DMS53 (cell line): ENCODE results near the gene FRMPD1.

ENCODE experiments used
- DNase-seq: peaks from one replicate; lab custom pipeline; 2025; lab: John Stamatoyannopoulos, UW

FRMPD1 gene

DNA sequence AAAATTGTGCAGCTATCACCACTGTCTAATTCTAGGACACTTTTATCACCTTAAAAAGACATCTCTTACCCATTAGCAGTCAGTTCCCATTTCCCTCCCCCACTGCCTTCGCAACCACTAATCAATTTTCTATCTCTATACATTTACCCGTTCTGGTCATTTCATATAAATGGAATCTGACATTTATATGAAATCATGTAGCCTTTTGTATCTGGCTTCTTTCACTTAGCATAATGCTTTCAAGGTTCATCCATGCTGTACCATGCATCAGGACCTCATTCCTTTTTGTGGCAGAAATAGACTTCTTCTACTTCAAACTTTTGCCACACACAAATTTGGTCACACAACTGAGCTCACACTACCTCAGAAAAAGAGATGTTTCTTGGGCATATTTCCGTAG, 32.2 kb downstream of the FRMPD1 start:
- no peak for DNase-seq

DNA sequence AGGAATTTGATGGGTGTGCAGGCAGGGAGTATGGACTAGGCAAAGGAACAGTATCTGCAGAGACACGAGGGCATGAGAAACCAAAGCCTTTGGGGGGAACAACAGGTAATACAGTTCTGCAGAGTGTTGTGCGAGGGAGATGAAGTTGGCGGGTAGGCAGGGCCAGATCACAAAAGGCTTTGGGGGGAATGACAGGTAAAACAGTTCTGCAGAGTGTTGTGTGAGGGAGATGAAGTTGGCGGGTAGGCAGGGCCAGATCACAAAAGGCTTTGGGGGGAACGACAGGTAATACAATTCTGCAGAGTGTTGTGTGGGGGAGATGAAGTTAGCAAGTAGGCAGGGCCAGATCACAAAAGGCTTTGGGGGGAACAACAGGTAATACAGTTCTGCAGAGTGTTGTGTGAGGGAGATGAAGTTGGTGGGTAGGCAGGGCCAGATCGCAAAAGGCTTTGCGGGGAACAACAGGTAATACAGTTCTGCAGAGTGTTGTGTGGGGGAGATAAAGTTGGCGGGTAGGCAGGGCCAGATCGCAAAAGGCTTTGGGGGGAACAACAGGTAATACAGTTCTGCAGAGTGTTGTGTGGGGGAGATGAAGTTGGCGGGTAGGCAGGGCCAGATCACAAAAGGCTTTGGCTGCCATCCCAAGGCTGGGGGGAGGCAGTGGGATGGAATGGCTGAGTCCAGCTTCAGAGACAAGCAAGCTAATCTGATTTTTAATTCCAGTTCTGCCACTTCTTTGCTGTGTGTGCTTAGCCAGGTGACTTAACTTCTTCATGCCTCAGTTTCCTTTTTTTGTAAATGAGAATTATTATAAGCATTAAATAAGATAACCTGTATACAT, 33.0 kb downstream of the FRMPD1 start:
- no peak for DNase-seq

DNA sequence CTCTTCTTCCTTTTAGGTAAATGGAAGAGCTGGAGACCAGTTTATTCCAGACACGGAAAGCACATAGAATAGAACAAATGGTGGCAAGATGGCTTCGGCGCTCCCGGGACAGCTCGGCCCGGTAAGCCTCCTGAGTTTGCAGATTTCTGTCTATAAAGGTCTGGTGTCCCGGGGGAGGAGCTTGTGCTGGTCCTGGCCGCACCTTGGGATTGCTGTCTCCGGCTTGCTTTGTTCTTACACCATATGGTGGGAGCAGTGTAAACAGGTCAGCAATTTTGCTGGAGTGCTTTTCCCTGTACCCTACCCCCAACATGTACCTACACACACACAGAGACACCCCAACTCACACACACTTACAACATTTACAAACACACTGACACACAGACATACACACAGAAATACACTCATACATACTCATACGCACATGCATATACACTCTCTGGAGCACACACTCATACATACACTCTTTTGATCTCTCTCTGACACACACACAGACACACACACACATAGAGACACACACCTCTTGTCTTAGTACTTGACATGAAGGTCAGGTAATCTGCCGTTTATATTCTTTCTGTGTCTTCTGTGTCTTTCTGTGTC, 42.0 kb downstream of the FRMPD1 start:
- no peak for DNase-seq

DNA sequence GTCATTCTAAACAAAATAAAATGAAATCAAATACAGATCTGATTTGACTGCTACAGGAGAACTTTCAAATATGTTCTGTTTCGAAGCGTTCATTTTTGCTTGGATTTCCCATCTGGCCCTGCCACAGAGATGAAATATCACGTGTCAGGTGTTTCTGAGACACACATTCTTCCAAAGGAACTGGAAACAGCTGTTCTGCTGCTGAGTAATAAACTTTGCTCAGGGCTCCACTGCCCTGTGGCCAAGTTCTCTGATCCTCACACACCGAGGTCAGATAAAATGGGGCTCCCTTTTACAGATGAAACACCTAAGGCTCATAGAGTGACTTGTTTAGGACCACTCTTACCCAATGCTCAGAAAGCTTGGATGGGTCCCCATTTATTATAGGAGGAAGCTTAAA, 42.5 kb downstream of the FRMPD1 start:
- DNase-seq = no peak

DNA sequence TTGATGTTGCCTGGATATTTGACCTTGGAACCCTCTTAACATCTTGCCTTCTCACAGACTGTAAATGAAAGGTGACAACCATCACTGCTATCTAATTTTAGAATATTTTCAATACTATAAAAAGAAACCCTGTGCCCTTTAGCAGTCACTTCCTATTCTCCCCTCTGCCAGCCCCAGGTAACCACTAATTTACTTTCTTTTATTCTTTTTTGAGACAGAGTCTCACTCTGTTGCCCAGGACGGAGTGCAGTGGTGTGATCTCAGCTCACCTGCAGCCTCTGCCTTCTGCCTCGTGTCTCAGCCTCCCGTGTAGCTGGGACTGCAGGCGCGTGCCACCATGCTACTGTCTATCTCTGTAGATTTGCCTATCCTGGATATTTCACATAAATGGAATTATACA, 43.6 kb downstream of the FRMPD1 start:
- no peak for DNase-seq

DNA sequence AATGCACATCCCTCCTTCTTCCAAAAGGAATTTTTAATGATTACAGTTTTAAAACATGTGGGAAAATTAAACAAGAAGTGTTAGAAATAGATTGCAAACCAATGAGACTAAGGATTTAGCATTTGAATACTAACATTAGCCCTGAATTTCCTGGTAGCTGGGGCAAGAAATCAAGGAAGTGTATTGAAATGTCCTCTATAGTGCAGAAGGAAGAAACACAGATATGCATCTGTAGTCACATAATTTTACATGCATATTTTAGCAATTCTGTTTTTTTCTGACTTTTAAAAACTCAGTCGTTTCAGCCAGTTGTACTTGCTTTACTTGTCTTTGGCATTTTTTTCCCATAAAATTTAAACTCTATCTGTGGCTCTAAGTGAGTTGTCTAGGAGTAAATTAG, 45.8 kb downstream of the FRMPD1 start:
- DNase-seq = no peak

DNA sequence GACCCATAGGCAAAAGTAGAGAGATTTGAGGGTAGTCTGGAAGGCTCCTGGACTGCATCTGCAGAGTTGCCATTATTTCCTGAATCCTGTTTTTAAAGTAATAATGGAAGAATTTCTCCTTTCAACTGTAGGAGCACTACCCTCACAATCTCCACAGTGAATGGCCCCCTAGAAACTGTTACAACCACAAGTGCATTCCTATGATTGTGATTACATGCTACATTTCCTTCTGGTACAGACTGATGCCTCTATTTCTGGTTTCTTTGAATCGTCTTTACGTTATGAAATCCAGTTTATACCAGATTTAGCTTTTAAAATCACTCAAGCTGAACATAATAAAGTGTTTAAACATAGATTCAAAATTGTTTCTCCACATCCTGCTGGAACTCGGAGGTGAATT, 49.4 kb downstream of the FRMPD1 start:
- DNase-seq = peak; percentile 31

DNA sequence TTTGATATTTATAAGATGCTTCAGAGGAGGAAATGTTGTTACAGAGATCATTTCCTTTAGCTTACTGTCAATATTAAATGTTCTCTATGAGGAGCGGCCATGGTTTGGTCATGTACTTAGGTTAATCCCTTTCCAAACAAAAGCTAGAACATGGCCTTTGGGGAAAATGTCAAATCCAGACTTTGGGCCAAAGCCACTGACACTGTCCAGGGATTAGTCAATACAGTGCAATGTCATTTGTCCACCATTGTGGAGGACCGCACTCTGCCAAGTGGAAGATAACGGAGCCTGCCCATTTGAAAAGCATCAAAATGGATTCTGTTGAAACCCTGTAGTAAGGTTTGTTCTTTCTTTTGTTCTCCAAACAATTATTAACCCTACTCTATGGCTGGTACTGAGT, 50.1 kb downstream of the FRMPD1 start:
- DNase-seq = peak; percentile 85

DNA sequence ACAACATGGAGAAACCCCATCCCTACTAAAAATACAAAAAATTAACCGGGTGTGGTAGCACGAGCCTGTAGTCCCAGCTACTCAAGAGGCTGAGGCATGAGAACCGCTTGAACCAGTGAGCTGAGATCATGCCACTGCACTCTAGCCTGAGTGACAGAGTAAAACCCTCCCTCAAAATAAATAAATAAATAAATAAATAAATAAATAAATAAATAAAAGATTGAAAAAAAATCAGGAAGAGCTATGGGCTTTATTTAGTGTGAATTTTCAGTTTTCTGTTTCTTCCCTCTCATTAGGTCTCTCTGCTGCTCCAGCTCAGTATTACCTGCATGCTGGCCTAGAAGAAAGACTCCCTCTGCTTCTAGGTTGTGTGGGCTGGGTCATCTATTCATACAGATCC, 55.0 kb downstream of the FRMPD1 start:
- DNase-seq = no peak

DNA sequence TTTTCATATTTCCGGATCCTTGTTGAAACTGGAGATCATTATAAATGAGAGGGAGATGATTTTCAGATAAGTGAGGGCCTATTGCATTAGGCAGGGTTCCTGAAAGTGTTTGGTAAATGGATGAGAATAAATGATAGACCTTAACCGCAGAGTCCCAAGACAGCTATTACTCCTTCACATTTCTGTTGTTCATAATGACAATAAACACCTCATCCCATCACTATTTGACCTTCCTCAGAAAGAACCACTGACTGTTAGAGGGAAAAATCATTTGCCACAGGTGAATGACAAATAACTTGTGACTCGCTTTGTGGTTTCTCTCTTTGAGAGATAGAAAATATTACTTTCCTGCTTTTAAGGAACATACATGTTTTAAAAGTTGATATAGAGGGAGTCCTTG, 55.5 kb downstream of the FRMPD1 start:
- no peak for DNase-seq

DNA sequence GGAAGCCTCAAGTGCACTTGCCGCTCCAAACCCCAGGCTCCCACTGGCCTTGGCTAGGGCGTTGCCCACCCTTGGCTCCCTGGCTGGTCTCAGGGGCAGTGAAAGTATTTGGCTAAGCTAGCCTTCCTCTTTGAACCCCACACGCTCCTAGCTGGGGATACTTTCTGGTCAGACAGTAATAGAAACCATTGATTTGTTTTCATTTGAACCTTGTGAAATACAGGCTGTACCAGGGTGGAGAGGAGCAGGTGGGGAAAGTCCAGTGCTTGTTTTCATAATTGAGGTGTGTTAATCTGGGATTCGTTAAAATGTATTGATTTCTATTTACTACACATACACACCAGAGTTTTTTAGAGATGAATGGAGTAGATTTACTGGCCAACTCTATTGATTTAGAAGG, 57.0 kb downstream of the FRMPD1 start:
- no peak for DNase-seq

DNA sequence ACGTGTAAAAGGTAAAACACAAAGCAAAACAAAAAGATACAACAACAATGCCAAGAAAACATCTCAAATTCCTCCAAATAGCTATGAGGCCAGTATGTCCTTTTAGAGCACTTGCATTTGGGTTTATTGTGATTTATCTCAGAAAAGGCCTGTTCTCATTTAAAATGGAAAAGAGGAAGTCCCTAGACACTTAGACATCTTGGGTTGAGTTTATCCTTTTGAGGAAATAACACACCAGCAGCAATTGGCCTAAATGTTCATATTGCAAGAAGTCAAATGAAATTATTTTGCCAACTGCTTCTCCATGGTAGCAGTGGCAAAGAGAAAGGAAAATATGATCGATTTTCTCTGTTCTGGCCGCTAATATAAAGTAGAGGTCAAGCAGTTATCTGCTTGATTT, 59.3 kb downstream of the FRMPD1 start:
- no peak for DNase-seq

DNA sequence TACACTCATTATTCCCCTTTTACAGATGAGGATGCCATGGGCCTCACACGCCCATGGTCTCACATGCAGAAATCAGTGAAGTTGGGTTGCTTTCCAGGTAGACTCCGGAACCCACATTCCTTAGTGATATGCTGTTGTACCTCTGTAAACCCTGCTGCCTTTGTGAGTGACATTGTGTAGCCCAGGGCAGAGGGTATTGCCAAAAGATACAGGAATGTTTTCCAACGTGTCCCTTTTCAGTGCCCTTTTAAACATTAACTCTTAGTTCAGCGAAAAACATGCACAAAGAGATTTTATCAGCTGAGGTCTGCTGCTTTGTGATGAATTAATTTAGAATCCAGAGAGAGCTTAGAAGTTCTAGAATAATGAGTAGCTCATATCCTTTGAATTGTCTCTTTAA, 64.5 kb downstream of the FRMPD1 start:
- DNase-seq = no peak

DNA sequence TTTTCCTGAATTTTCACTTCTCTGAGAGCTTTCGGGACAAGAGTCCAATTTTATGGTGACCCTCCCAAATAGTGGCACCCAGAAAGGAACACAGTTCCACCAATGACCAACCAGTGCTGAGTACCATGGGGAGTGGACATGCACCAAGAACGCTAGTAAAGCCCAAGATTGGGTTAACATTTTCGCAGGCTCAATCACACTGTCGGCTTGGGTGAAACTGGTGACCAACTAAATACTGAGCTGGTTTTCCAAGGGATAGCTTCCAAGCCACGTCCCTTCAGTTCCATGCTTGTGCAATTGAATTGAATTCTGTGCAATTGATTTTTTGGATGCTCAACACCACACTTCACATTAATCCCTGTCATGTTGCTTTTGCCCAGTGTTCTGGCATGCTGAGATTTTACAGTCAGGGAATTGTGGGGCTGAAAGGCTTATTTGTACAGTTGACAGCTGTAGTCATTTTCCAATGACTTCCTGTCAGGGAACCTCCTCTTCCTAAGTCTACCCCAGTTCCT, 65.3 kb downstream of the FRMPD1 start:
- no peak for DNase-seq

DNA sequence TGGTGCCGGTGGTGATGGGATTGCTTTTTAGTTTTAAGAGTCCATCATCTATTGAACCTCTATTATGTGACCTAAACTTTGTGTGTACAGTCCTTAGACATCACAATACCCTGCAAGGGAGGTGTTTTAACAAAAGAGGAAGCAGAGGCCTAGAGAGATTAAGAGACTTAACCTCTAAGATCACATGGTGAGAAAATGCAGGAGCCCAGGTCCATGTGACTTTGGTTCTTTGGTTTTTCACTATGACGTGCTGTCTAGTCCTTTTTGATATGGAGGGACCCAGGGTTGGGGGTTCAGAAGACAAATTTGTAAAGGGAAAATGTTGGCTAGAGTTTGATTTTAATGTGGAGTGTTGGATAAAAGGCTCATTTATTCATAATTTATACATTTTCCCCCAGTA, 68.8 kb downstream of the FRMPD1 start:
- DNase-seq = no peak

DNA sequence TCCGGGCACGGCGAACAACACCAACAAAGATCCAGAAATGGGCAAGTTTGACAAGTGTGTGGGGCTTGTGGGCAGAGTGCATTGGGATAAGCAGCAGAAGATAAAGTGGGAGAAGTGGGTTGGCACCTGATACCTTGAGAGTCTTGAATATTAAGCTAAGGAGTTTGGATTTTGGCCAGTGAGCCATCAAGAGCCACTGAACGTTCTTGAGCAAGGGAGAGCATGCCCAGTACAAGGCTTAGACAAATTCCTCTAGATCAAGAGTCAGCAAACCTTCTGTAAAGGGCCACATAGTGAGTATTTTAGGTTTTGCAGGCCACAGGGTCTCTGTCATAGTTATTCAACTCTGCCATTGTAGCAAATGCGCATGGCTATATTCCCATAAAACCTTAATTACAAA, 76.3 kb downstream of the FRMPD1 start:
- no peak for DNase-seq

DNA sequence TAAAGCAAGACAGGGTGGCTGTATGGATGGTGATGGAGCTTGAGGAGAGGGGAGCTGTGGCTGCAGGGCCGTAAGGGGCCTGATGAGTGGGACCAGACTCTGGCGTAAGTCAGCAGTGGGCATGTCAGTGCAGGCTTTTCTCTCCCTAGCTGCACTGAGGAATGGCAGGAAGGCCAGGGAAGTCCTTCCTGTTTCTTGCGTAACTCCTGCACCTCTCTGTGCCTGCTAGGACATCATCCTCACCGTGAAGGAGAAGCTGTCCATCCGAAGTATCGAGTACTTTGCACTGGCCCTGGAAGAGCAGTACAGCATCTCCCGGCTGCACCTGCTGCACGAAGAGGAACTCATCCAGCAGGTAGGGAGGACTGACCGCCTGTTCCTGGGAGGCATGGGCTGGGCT, 78.7 kb downstream of the FRMPD1 start:
- no peak for DNase-seq

DNA sequence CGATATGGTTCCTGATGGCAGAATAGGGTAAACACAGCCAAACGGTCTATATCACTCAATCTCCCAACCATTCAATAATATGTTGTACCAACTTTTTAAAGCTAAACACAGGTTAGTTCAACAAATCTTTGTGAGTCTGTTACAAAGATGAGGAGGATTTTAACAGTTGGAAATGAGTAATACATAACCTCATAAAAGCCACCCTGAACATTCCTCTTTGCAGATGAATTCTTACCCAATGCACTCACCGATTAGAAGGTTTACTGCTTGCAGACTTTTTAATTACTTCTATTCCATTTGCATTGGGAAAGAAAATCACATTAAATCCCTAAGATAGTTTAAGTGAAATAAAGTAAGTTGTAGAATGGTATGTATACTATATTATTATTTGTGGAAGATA, 79.5 kb downstream of the FRMPD1 start:
- no peak for DNase-seq

DNA sequence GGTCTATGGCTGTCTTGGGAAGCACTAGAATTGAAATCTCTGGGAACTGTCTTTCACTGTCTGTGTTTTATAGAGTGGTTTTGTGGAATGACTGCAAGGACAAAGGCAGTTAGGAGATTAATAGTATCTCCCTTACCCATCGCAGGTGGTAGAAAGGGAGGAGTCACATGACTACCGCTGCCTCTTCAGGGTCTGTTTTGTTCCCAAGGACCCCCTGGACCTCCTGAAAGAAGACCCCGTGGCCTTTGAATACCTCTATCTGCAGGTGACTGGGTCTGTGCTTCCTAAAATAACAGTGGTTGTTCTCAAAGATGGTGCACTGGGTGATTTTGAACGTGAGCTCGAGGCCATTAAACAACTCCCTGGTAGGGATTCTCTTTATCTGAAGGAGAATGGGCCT, 80.1 kb downstream of the FRMPD1 start:
- no peak for DNase-seq

DNA sequence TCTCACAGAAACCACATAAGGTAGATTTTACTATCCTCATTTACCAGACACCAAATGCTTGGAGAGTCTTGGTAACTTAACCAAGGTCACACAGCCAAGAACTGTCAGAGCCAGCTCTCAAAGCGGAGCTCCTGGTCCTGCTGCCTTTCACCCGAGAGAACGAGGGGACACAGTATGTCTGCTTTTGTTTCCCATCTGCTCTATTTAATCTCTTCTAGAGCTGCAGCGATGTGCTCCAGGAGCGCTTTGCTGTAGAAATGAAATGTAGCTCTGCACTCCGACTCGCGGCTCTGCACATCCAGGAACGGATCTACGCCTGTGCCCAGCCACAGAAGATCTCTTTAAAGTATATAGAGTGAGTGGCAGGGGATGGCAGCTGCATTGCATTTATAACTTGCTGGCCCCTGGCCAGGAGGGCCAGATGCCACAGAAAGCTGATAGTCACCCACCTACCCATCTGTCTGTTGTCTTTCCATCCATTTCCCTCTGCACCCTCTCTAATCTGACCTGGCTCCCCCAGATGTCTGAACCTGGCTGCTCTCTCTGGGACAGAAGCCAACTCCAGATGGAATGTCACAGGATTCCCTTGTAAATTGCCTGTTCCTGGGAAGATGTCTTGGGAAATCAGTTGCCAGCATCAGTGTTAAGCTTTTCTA, 81.5 kb downstream of the FRMPD1 start:
- no peak for DNase-seq

DNA sequence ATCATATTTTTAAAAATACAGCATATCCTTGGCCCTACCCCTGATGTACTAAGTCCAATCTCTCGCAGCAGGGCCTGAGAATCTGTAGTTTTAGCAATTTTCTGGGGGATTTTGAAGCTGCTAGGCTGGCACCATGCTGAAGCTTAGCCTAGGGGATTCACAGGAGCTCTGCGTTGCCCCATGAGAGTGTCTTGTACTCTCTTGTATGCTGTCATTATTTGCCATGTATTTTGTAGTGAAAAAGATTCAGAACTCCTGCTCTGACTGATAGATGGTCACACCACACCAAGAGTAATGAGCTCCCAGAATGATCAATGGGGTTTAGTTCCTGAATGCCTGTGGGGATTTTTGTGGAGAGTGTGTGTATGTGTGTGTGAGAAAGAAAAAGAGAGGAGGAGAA, 82.2 kb downstream of the FRMPD1 start:
- no peak for DNase-seq

DNA sequence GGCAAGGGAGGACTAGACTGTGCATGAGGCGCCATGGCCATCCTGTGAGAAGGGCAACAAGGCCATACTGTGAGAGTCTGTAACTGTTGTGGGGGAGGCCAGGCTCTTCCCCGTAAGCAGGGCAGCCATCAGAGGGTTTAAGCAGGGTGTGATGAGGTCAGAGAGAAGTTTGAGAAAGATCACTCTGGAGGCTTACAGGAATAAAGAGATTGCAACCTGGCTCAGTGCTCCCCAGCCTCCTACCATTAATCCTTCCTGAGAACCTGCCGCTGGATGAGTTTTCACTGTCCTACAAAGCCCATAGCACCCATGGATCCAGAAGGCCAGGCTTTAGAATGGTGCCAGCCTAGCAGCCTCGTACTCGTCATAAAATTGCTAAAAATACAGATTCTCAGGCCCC, 88.5 kb downstream of the FRMPD1 start:
- DNase-seq = no peak

DNA sequence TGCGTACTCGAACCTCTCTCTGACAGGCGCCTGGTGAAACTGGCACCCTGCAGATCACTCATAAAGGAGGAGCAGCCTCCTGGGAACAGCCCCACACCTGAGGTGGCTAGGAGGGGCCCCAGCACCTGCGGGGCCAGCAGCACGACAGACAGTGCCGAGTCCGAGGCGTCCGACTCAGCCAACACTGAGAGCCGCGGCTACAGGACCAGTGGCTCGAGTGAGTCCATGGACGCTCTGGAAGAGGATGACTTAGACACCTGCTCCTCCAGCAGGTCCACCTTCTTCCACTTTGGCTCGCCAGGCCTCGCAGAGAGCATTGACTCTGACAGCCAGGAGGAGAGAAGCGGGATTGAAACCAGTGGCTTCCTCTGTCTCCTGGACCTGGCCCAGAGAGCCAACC, 89.4 kb downstream of the FRMPD1 start:
- no peak for DNase-seq
